Spleen (tissue), 11 donors: ENCODE measurements around the gene AK6. TPM values are rescaled to one million over a fixed set of nuclear protein-coding genes. Genes with fewer than 3 reads are reported as not detected.

ENCODE experiments used
- DNase-seq: peaks from one replicate; pipeline ENCODE4 v3.0.0-alpha.2; 2020
- H3K27ac ChIP-seq, 8 donors: fragments of 200-600 bp; sonication (generic) in 7 of 8; 1 replicate in 4 of 8; 2 replicates in 4 of 8; pipeline versions ENCODE4 v1.5.0 to v1.8.0; 2016 to 2021; ENCODE audit warnings: inconsistent platforms in 4 of 8, mild to moderate bottlenecking in 4 of 8, moderate library complexity in 1 of 8
- H3K27me3 ChIP-seq, 7 donors: fragments of 200-600 bp; sonication (generic) in 6 of 7; replicated peaks in 1 of 7; 1 replicate in 4 of 7; 2 replicates in 3 of 7; pipeline versions ENCODE4 v1.5.0 to v1.8.0; 2016 to 2021; ENCODE audit warnings: inconsistent platforms in 3 of 7, mild to moderate bottlenecking in 1 of 7
- H3K36me3 ChIP-seq, 6 donors: fragments of 200-600 bp; sonication (generic) in 5 of 6; 1 replicate in 4 of 6; 2 replicates in 2 of 6; pipeline versions ENCODE4 v1.5.0 to v1.8.0; 2016 to 2021; ENCODE audit warnings: inconsistent platforms in 2 of 6
- H3K4me1 ChIP-seq, 6 donors: fragments of 200-600 bp; sonication (generic) in 5 of 6; 1 replicate in 3 of 6; 2 replicates in 3 of 6; pipeline versions ENCODE4 v1.5.0 to v1.8.0; 2016 to 2021; ENCODE audit warnings: inconsistent platforms in 3 of 6
- H3K4me3 ChIP-seq, 8 donors: fragments of 200-600 bp; sonication (generic) in 7 of 8; 1 replicate in 4 of 8; 2 replicates in 4 of 8; pipeline versions ENCODE4 v1.5.0 to v1.8.0; 2016 to 2021; ENCODE audit warnings: inconsistent platforms in 4 of 8, mild to moderate bottlenecking in 4 of 8, moderate library complexity in 2 of 8
- H3K9me3 ChIP-seq, 8 donors: fragments of 200-600 bp; sonication (generic) in 7 of 8; 1 replicate in 4 of 8; 2 replicates in 4 of 8; pipeline versions ENCODE4 v1.5.0 to v1.8.0; 2016 to 2021; ENCODE audit warnings: inconsistent platforms in 4 of 8
- POLR2A ChIP-seq, 3 donors: fragments of 450-650 bp; IDR thresholded peaks; one replicate each; pipeline ENCODE4 v1.5.1; 2017; ENCODE audit warnings: antibody characterized with exemption in 3 of 3, mild to moderate bottlenecking in 1 of 3
- POLR2AphosphoS5 ChIP-seq, 3 donors: sonication (generic); formaldehyde crosslinking; IDR thresholded peaks; one replicate each; pipeline ENCODE4 v1.5.1; 2017; ENCODE audit warnings: antibody characterized with exemption in 3 of 3
- WGBS, 5 donors: extraction: QIAGEN DNeasy Blood & Tissue Kit in 3 of 5; methylation state at CpG; one replicate each; pipeline versions ENCODE4 v1.1.5 to v1.1.7; 2013 to 2018; 5-methylcytosine and 5-hydroxymethylcytosine counted together
- intact Hi-C: fragments of 100-400 bp; cut with DNase I; formaldehyde crosslinking; loops from one replicate; pipeline ENCODE4 v1.15.0; 2023; ENCODE audit warnings: low total_unique reads
- polyA plus RNA-seq, 3 donors: library from polyadenylated mRNA; stranded (reverse); fragments of 200-250 nt; gene quantifications; one replicate each; pipeline ENCODE4 v1.2.1, GENCODE V29; 2013
- total RNA-seq, 7 donors: library from RNA; depleted of rRNA in 3 of 7; stranded (reverse); fragments of >200 nt in 3 of 7; fragmentation: NEBNext Ultra II Directional in 4 of 7; extraction: Animal tissue kit (Norgen Biotek cat#: 25700) in 4 of 7; gene quantifications; one replicate each; pipeline versions ENCODE4 v1.1.0 to v1.2.1, GENCODE V29; 2016 to 2021
- TF ChIP-seq, protein P1 (sequence below), 11 experiments: fragments of 200-600 bp in 7 of 11; fragments of 450-650 bp in 4 of 11; sonication (generic) in 4 of 11; IDR thresholded peaks in 8 of 11; conservative IDR thresholded peaks in 3 of 11; 1 replicate in 7 of 11; 2 replicates in 4 of 11; pipeline versions ENCODE4 v1.4.0 to v1.8.0; 2016 to 2021; ENCODE audit warnings: antibody characterized with exemption in 11 of 11, inconsistent platforms in 4 of 11, mild to moderate bottlenecking in 1 of 11
- donor health status: healthy with polysubstance abuse.
- donor health status: DM: no; HTN: no; CAD: no; lungs with moderate emphysema.
- donor health status: DM: no; HTN: no; CAD: no.
- donor health status: Bipolar disorder and iron deficiency.
- donor health status: healthy.
- donor health status: DM: no; HTN: no; CAD: no.
- donor health status: DM: yes; HTN: yes; CAD: no.

The AK6 gene
- total and polyA plus RNA-seq, 10 donors = 16.9 to 39.7 (median 26.4) TPM

- Histone ChIP-seq H3K27ac (no peak overlapping the region), H3K4me1 (peaks cover 0 to 29% (median 0%) of the 10 kb centered on the region in 6 donors), H3K36me3 (peaks cover 3 to 71% (median 23%) of the 10 kb centered on the region in 6 donors), H3K27me3 (no peaks in the 10 kb centered on the region), H3K4me3 (no peak overlapping the region), H3K9me3 (no peaks in the 10 kb centered on the region)
- TF ChIP-seq POLR2A (IDR thresholded peaks at IDR 0.05) (no peak), POLR2AphosphoS5 (IDR thresholded peaks at IDR 0.05) (no peak)
- TF ChIP-seq, protein P1, sequence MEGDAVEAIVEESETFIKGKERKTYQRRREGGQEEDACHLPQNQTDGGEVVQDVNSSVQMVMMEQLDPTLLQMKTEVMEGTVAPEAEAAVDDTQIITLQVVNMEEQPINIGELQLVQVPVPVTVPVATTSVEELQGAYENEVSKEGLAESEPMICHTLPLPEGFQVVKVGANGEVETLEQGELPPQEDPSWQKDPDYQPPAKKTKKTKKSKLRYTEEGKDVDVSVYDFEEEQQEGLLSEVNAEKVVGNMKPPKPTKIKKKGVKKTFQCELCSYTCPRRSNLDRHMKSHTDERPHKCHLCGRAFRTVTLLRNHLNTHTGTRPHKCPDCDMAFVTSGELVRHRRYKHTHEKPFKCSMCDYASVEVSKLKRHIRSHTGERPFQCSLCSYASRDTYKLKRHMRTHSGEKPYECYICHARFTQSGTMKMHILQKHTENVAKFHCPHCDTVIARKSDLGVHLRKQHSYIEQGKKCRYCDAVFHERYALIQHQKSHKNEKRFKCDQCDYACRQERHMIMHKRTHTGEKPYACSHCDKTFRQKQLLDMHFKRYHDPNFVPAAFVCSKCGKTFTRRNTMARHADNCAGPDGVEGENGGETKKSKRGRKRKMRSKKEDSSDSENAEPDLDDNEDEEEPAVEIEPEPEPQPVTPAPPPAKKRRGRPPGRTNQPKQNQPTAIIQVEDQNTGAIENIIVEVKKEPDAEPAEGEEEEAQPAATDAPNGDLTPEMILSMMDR (IDR thresholded peaks at IDR 0.05 in 8 of 11, conservative IDR thresholded peaks at IDR 0.05 in 3 of 11) = no peak
- WGBS, 5 donors = 96 to 100% (median 97%) methylated on average over 1 of the region's 1 CpG
- DNase-seq = no peak
- intact Hi-C loops = loop anchor here (10.0 kb wide), 1 partner anchor 266 kb away; the partner anchor contains the start of gene SLC30A5
Observed at GRCh38 chr5:69360442-69360841, 8.9 kb downstream of the AK6 start.

DNA sequence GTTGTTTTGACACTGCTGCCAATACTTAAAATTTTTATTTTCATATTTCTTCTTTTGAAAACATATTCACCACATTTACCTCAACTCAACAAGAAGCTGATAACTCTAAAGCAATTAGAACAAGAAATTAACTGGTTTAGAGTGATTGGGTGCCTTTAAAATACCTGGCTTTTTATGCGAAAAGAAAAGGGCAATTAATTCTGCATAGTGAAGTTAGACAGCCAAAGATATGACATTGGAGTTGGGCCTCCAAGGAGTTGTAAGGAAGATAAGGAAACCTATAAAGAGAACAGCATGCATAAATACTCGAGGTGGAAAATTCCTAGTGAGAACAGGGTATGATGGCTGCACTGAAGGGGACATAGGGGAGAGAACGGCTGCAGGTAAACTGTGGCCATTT is 9.6 kb downstream of the AK6 start:
- 91 to 97% (median 94%) methylated on average over 3 of the region's 3 CpGs for WGBS, 5 donors
- peaks cover 0 to 22% (median 0%) of the 10 kb centered on the region in 6 donors for H3K4me1 ChIP-seq
- H3K36me3 ChIP-seq = peaks cover 3 to 71% (median 23%) of the 10 kb centered on the region in 6 donors
- no peaks in the 10 kb centered on the region for H3K9me3 ChIP-seq
- H3K27ac ChIP-seq = no peak overlapping the region
- H3K4me3 ChIP-seq = no peak overlapping the region
- intact Hi-C loops = loop anchor here (10.0 kb wide), 1 partner anchor 265 kb away; the partner anchor contains the start of gene SLC30A5
- no peak for TF ChIP-seq POLR2AphosphoS5 (IDR thresholded peaks at IDR 0.05)
- DNase-seq = no peak
- H3K27me3 ChIP-seq = no peaks in the 10 kb centered on the region

DNA sequence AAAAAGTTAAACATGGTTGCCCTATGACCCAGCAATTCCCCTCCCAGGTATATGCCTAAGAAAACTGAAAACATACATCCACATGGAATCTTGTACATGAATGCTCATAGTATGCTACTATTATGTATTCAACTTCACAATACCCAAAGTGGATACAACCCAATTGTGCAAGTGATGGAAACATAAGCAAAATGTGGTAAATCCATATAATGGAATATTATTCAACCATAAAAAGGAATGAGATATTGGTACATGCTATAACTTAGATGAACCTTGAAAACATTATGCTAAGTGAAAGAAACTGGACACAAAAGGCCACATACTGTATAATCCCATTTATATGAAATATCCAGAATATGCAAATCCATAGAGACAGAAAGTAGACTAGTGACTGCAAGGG is 18.7 kb downstream of the AK6 start:
- DNase-seq = no peak
- H3K4me3 ChIP-seq = no peak overlapping the region
- no peak for TF ChIP-seq POLR2AphosphoS5 (IDR thresholded peaks at IDR 0.05)
- TF ChIP-seq, protein P1 (IDR thresholded peaks at IDR 0.05 in 8 of 11, conservative IDR thresholded peaks at IDR 0.05 in 3 of 11) = no peak
- TF ChIP-seq POLR2A (IDR thresholded peaks at IDR 0.05) = no peak
- peaks cover 0 to 4% (median 0%) of the 10 kb centered on the region in 8 donors for H3K9me3 ChIP-seq
- peaks cover 0 to under 1% (median 0%) of the 10 kb centered on the region in 6 donors for H3K4me1 ChIP-seq
- intact Hi-C loops = no loop called here
- peaks cover 2 to 62% (median 50%) of the 10 kb centered on the region in 6 donors for H3K36me3 ChIP-seq
- H3K27ac ChIP-seq = no peak overlapping the region
- no peaks in the 10 kb centered on the region for H3K27me3 ChIP-seq

- H3K9me3 ChIP-seq = no peaks in the 10 kb centered on the region
- intact Hi-C loops = no loop called here
- no peak overlapping the region for H3K27ac ChIP-seq
- WGBS, 5 donors = 78 to 96% (median 93%) methylated on average over 1 of the region's 1 CpG
- TF ChIP-seq, protein P1 (IDR thresholded peaks at IDR 0.05 in 8 of 11, conservative IDR thresholded peaks at IDR 0.05 in 3 of 11) = no peak
- TF ChIP-seq POLR2AphosphoS5 (IDR thresholded peaks at IDR 0.05) = no peak
- TF ChIP-seq POLR2A (IDR thresholded peaks at IDR 0.05) = no peak
- no peaks in the 10 kb centered on the region for H3K4me1 ChIP-seq
- H3K27me3 ChIP-seq = no peaks in the 10 kb centered on the region
- no peaks in the 10 kb centered on the region for H3K36me3 ChIP-seq
- H3K4me3 ChIP-seq = no peak overlapping the region
- no peak for DNase-seq
Observed at GRCh38 chr5:69343083-69343482, 26.2 kb downstream of the AK6 start.
